GM18508 (cell line): ENCODE results near the gene IPO8.
"Not testable (repeated sequence)": the region's sequence is repeated elsewhere in the genome, so short reads cannot be mapped to it uniquely, and the experiment has no call there.

Experiments
- ATAC-seq: cut with Tn5 transposase; IDR thresholded peaks from one replicate; pipeline ENCODE4 v1.9.1; 2021; ENCODE audit warnings: moderate number of reproducible peaks; ENCODE audit not compliant: insufficient read depth, unreplicated experiment

IPO8 gene

DNA sequence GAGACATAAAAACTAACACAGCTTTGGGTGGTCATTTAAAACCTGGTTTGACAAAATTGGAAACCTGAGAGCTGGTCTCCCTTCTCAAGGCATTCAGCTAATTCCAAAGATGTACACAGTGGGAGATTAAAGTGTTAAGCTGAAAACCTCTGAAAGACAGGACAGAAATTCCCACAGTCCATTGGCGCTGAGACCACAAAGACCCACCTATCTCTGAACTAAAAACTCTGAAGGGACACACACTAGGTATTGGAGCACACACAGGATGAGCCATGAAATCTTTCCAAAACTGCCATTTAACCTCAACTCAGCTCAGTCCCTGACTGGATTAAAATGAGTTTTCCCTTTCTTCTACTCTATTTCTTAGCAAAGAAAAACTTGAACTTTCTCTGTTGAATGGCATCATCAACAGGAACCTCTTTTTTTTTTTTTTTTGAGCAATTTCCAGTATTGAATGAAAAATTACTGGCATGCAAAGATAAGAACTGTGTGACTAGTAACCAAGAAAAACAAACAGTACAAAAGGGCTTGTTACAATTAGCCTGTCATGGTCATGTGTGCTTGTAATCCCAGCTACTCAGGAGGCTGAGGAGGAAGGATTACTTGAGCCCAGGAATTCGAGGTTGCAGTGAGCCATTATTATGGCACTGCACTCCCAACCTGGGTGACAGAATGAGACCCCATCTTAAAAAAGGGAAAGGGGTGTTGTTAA lies 82.4 kb downstream of the IPO8 start:
- ATAC-seq, result no peak

DNA sequence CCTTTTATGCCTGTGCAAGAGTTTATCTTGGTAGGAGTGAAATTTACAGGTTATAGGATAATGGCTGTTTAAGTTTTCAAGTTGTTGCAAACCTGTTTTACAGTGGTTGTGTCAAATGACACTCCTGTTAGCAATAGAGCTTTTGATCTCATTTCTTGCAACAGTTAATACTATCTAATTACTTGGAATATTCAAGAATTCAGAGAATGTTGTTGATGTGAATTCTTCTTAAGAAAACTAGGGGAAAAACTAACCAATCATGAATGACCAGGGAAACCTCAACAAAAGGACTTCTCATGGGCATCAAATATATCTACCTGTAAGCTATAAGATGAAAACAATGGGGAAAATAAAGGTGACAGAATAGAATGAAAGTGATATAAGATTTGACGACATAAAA lies 85.0 kb downstream of the IPO8 start:
- ATAC-seq, result no peak

DNA sequence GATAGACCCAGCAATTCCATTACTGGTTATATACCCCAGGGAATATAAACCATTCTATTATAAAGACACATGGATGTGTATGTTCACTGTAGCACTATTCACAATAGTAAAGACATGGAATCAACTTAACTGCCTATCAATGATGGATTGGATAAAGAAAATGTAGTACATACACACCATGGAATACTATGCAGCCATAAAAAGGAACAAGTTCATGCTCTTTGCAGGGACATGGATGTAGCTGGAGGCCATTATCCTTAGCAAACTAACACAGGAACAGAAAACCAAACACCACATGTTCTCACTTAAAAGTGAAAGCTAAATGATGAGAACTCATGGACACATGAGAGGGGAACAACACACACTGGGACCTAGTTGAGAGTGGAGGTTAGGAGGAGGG lies 85.8 kb downstream of the IPO8 start:
- ATAC-seq, result not testable (repeated sequence)

DNA sequence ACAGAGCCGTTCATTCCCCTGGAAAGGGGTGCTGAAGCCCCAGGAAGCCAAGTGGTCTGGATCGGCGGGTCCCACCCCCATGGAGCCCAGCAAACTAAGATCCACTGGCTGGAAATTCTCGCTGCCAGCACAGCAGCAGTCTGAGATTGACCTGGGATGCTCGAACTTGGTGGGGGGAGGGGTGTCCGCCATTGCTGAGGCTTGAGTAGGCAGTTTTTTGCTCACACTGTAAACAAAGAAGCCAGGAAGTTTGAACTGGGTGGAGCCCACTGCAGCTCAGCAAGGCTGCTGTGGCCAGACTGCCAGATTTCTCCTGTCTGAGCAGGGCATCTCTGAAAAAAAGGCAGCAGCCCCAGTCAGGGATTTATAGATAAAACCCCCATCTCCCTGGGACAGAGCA lies 91.4 kb downstream of the IPO8 start:
- not testable (repeated sequence) for ATAC-seq

DNA sequence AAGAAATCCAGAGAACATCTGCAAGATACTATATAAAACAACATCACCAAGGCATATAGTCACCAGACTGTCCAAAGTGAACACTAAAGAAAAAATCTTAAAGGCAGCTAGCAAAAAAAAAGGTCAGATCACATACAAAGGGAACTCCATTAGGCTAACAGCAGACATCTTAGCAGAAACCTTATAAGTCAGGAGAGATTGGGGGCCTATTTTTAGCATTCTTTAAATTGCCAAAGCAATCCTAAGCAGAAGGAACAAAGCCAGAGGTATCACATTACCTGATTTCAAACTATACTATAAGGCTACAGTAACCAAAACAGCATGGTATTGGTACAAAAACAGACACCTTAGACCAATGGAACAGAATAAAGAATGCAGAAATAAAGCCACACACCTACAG lies 92.5 kb downstream of the IPO8 start:
- ATAC-seq, result no peak

DNA sequence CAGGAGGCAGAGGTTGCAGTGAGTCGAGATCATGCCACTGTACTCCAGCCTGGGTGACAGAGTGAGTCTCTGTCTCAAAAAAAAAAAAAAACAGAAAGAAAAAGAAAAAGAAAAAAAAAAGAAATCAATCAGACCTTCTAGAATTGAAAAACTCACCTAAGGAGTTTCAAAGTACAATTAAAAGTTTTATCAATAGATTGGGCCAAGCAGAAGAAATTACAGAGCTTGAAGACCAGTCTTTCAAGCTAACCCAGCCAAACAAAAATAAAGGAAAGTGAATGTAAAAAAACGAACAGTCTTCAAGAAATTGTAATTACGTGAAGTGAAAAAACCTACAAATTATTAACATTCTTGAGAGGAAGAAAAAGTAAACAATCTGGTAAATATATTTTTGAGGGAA lies 93.0 kb downstream of the IPO8 start:
- no peak for ATAC-seq

DNA sequence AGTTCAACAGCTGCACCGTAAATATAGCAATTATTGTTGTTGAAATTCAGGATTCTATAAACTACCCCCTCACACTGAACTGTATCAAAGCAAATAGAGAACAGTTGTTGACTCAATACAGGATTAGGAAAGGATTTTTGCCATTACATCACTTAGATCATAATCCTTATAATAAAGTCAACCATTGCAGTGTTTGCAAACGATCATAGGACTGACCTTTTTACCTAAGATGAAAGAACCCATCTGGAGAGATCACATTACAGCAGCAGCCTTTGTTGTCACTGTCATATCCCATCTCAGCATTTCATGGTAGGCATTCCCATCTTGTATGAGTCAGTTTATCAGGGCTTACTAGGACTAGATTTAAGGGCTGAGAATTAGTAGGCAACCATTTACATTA lies 96.1 kb downstream of the IPO8 start:
- no peak for ATAC-seq

DNA sequence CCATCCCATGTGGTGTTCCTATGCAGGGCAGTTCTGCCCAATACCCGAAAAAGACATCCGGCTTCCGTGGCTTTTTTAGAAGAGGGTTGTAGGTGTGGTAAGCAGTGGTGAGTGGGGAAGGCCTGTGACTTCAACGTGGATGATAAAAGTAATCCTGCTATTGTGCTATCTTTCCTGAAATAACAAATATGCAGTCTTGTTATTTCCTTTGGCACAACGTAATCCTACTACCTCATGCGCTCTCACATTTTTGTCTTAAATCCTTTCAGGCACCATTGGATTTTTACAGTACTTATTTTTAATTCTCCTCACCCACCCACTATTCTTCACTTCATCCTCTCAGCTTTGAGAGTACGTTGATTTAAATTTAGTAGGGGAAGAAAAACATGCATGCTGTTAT lies 96.8 kb downstream of the IPO8 start:
- ATAC-seq, result no peak

DNA sequence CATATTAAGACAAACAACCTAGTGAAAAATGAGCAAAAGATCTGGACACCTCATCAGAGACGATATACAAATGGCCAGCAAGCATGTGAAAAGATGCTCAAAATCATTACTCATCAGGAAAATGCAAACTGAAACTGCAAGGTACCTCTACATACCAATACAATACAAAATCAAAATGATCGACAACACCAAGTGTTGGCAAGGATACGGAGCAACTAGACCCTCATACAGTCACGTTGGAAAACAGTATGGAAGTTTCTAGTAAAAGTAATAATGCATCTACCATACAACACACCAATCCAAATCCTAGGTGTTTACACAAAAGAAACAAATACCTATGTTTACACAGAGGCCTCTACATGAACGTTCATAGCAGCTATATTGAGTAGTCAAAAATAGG lies 99.9 kb downstream of the IPO8 start:
- ATAC-seq, result no peak

DNA sequence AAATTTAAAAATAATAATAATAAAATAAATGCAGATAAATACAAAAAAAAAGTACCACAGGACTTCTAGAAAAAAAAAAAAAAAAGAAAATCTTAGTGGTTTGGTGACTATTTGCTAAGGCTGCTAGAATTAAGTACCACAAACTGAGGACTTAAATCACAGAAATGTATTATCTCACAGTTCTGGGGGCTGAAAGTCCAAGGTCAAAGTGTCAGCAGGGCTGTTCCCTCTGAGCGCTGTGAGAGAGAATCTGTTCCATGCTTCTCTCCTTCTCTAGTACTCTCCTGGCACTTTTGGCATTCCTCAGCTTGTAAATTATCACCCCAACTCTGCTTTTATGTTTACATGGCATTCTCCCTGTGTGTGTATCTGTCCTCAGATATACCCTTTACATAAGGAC lies 101.2 kb downstream of the IPO8 start:
- no peak for ATAC-seq

DNA sequence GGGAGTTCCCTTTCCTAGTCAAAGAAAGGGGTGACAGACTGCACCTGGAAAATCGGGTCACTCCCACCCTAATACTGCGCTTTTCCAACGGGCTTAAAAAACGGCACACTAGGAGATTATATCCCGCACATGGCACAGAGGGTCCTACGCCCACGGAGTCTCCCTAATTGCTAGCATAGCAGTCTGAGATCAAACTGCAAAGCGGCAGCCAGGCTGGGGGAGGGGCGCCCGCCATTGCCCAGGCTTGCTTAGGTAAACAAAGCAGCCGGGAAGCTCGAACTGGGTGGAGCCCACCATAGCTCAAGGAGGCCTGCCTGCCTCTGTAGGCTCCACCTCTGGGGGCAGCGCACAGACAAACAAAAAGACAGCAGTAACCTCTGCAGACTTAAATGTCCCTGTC lies 107.1 kb downstream of the IPO8 start:
- not testable (repeated sequence) for ATAC-seq

DNA sequence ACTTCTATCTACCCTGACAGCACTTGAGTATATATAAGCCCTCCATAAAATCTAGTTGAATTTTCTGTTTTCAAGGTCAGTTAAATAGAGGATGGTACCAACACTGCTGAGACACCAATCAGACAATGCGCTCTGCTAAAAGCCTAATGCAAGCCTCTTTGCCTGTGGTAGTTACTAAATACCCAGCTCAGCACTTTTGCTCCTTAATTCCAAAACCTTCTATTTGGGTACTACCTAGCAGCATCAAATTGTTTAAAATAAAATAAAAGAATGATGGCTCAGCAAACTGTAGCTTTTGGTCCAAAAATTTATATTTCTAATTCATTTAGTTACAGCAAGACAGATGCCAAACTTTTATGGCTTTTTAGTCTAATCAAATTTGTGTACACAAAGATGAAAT lies 107.9 kb downstream of the IPO8 start:
- ATAC-seq, result no peak

DNA sequence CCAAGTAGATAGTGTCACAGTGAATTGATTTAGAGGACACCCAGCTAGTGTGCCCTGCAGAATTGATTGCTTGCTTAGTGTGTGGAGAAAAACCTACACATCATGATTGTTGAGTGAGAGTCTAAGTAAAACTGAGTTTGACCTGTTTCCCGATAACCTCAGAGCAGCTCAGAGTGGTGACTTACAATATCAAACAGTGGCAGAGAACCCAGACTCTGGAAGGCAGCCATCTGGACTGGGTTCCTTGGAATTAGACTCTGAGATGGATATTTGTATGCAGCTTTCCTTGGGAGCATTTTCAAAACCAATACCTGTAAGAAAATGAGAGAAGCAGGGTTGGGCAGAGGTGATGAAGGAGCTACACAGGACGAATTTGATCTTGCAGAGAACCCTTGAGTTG lies 109.8 kb downstream of the IPO8 start:
- no peak for ATAC-seq

DNA sequence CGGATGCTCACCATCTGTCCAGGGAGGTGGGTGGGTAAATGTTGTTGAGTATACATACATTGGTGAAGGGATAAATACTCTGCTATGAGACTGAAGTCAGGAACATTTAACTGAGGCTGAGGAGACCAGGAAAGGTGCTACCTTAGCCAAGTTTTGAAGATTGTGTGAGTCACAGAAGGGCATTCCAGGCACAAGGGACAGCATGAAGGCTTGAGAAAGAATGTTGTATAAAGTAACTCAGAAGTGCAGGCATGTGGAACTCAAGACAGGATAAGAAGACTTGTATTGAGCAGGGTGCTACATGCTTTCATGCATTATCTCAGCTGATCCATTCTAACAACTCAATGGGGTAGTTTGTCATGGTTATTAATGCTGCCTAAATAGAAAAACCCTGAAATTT lies 112.7 kb downstream of the IPO8 start:
- no peak for ATAC-seq

DNA sequence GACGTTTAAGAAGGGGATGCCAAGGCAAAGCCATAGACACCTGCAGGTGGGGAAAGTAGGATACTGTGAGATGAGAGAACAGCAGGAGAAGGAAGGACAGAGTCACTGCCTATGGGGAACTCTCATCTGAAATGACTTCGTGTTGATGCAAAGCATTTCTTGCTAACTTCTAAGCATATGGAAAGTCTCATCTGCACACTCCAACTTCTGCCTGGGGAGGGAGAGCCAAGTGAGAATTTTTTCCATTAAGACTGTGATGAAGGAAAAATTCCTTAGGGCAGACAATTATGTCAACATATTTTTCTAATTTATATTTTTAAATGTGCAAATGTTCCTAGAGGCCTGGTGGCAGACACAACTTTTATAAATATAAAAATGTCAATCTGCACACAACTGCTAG lies 115.3 kb downstream of the IPO8 start:
- no peak for ATAC-seq
